Brain microvascular endothelial cell (primary cell): Measurements from ENCODE around the gene EFTUD2.
A peak's percentile ranks its signal among the peaks of the same experiment; 100 is the strongest.

Experiments used
- DNase-seq: peaks from one replicate; pipeline ENCODE4 v3.0.0-alpha.2; 2020
- H3K27ac ChIP-seq: fragments of 250-450 bp; sonication (Bioruptor Pico); 2 replicates; pipeline ENCODE4 v1.5.1; 2020; ENCODE audit warnings: mild to moderate bottlenecking, moderate library complexity
- H3K27me3 ChIP-seq: fragments of 250-450 bp; sonication (Bioruptor Pico); replicated peaks from 2 replicates; pipeline ENCODE4 v1.5.1; 2020; ENCODE audit warnings: mild to moderate bottlenecking
- H3K36me3 ChIP-seq: fragments of 250-450 bp; sonication (Bioruptor Pico); replicated peaks from 2 replicates; pipeline ENCODE4 v1.5.1; 2020; ENCODE audit warnings: mild to moderate bottlenecking
- H3K4me3 ChIP-seq: 2 replicates; pipeline ENCODE4 v1.5.1; 2011; ENCODE audit warnings: low read depth, mild to moderate bottlenecking, control low read depth, low read length, moderate library complexity
- in situ Hi-C: cut with HindIII; loops from 2 replicates; pipeline ENCODE4 v1.10.0; 2017; ENCODE audit warnings: low sequenced_read_pairs, low pct_ligation_motif_present
- TF ChIP-seq, protein P1 (sequence below): IDR thresholded peaks from 2 replicates; pipeline ENCODE4 v1.5.1; 2011; ENCODE audit warnings: low read depth, mild to moderate bottlenecking, moderate library complexity, low read length, control low read depth, inconsistent platforms; ENCODE audit errors: missing control alignments

Gene EFTUD2

DNA sequence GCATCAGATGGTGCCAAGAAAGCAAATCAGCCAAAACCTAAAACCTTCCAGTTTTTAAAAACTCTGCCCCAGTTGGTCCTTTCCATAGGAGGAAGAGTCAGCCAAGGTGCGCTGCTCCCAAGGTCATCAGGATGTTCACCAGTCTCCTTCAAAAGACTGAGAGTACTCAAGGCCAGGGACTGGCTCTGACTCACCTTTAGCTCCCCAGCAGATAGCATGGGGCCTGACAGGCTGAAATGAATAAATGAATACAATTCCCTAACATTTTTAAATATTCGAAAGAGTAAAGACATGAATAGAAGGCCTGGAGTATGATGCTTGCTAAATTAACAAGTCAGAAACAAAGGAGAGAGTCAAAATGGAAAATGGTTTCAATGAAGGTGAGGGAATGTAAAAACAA is 19.2 kb downstream of the EFTUD2 start:
- TF ChIP-seq, protein P1, sequence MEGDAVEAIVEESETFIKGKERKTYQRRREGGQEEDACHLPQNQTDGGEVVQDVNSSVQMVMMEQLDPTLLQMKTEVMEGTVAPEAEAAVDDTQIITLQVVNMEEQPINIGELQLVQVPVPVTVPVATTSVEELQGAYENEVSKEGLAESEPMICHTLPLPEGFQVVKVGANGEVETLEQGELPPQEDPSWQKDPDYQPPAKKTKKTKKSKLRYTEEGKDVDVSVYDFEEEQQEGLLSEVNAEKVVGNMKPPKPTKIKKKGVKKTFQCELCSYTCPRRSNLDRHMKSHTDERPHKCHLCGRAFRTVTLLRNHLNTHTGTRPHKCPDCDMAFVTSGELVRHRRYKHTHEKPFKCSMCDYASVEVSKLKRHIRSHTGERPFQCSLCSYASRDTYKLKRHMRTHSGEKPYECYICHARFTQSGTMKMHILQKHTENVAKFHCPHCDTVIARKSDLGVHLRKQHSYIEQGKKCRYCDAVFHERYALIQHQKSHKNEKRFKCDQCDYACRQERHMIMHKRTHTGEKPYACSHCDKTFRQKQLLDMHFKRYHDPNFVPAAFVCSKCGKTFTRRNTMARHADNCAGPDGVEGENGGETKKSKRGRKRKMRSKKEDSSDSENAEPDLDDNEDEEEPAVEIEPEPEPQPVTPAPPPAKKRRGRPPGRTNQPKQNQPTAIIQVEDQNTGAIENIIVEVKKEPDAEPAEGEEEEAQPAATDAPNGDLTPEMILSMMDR, result no peak
- in situ Hi-C loops, result loop anchor here (25.0 kb wide), 1 partner anchor 93 kb away; no protein-coding TSS in a partner anchor
- no peak overlapping the region for H3K4me3 ChIP-seq
- no peak overlapping the region for H3K27ac ChIP-seq
- DNase-seq, result no peak
- H3K36me3 ChIP-seq, result peaks cover 78% of the 10 kb centered on the region
- no peaks in the 10 kb centered on the region for H3K27me3 ChIP-seq

- TF ChIP-seq, protein P1, result no peak
- Histone ChIP-seq H3K27ac (no peak overlapping the region), H3K36me3 (peaks cover 75% of the 10 kb centered on the region), H3K27me3 (no peaks in the 10 kb centered on the region), H3K4me3 (no peak overlapping the region)
- in situ Hi-C loops, result loop anchor here (25.0 kb wide), 1 partner anchor 92 kb away; no protein-coding TSS in a partner anchor
- DNase-seq, result no peak
Measured at GRCh38 chr17:44879376-44879775, 19.9 kb downstream of the EFTUD2 start.

DNA sequence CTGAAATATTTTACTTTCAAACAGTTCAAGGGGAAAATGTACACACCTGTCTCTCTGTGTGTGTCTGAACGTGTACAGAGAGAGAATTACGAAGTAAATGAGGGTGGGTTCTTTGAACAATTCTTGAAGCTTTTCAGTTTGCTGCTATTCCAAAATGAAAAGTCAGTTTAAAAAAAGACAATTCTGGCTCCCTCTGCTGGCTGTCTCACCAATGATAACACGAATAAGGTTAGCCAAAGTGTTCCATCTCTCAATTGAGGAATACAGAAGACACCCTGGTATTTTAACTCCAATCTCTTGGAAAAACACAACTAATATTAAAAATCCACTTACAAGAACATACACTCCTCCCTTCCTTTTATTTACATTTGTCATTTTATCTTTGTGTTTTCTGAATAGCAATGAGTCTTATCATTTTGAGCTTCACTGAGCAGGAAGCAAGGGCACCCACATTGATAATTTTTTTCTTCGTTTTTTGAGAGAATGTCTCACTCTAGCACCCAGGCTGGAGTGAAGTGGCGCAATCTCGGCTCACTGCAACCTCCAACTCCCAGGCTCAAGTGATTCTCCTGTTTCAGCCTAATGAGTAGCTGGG is 20.5 kb downstream of the EFTUD2 start:
- Histone ChIP-seq H3K27ac (no peak overlapping the region), H3K4me3 (no peak overlapping the region), H3K27me3 (no peaks in the 10 kb centered on the region), H3K36me3 (peaks cover 75% of the 10 kb centered on the region)
- in situ Hi-C loops, result loop anchor here (25.0 kb wide), 1 partner anchor 91 kb away; no protein-coding TSS in a partner anchor
- DNase-seq, result peak; percentile 16
- TF ChIP-seq, protein P1, result peak; percentile 66

GRCh38 chr17:44877121-44877520 is 22.1 kb downstream of the EFTUD2 start:
- peaks cover 73% of the 10 kb centered on the region for H3K36me3 ChIP-seq
- in situ Hi-C loops, result loop anchor here (25.0 kb wide), 1 partner anchor 90 kb away; no protein-coding TSS in a partner anchor
- H3K4me3 ChIP-seq, result no peak overlapping the region
- no peak overlapping the region for H3K27ac ChIP-seq
- no peaks in the 10 kb centered on the region for H3K27me3 ChIP-seq
- TF ChIP-seq, protein P1, result no peak
- no peak for DNase-seq

GRCh38 chr17:44875761-44876160 is 23.5 kb downstream of the EFTUD2 start:
- Histone ChIP-seq H3K36me3 (peaks cover 78% of the 10 kb centered on the region), H3K27ac (no peak overlapping the region), H3K27me3 (no peaks in the 10 kb centered on the region), H3K4me3 (no peak overlapping the region)
- in situ Hi-C loops, result loop anchor here (25.0 kb wide), 1 partner anchor 88 kb away; no protein-coding TSS in a partner anchor
- TF ChIP-seq, protein P1, result no peak
- no peak for DNase-seq
